MM.1S (cell line): ENCODE data around the gene KRT28.

Source experiments
- EZH2phosphoT487 ChIP-seq: fragments of 300-600 bp; sonication (generic); IDR thresholded peaks from 2 replicates; pipeline ENCODE4 v1.6.1; 2018; ENCODE audit warnings: antibody characterized with exemption, low read length
- TF ChIP-seq, protein P1 (sequence below): fragments of 300-600 bp; sonication (generic); IDR thresholded peaks from 2 replicates; pipeline ENCODE4 v1.5.1; 2016; ENCODE audit warnings: antibody characterized with exemption, low read length, mixed read lengths

DNA sequence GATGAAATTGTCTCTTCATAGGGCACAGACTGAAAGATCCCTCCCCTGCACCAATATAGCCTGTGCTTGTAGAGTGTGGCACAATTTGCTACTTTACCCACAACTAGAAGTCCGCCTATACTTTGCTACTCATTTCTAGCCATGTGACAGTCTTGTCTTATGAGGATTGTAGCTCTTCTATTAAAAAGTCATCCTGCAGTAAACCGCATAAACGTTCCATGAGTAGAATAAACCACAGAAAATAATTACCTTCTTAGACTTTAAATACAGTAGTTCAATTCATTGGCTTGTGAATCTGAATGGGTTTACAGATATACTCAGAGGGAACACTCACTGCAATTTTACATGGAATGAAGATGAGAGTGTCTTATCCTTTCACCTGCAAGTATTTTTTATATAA is 21.8 kb downstream of the KRT28 start:
- TF ChIP-seq, protein P1, sequence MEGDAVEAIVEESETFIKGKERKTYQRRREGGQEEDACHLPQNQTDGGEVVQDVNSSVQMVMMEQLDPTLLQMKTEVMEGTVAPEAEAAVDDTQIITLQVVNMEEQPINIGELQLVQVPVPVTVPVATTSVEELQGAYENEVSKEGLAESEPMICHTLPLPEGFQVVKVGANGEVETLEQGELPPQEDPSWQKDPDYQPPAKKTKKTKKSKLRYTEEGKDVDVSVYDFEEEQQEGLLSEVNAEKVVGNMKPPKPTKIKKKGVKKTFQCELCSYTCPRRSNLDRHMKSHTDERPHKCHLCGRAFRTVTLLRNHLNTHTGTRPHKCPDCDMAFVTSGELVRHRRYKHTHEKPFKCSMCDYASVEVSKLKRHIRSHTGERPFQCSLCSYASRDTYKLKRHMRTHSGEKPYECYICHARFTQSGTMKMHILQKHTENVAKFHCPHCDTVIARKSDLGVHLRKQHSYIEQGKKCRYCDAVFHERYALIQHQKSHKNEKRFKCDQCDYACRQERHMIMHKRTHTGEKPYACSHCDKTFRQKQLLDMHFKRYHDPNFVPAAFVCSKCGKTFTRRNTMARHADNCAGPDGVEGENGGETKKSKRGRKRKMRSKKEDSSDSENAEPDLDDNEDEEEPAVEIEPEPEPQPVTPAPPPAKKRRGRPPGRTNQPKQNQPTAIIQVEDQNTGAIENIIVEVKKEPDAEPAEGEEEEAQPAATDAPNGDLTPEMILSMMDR = no peak
- no peak for TF ChIP-seq EZH2phosphoT487
